HepG2 (cell line): ENCODE results near the gene TANGO2. TPM values are rescaled to one million over a fixed set of nuclear protein-coding genes. Genes with fewer than 3 reads are reported as not detected.

Experiments used
- ATAC-seq: fragments of 200-7000 bp; cut with Tn5 transposase; 3 replicates; pipeline ENCODE4 v1.9.1; 2020; ENCODE audit warnings: mild to moderate bottlenecking, moderate library complexity
- BruUV-seq: library from RNA; stranded (reverse); fragments of 400-500 nt; replicated peaks from 2 replicates; lab custom pipeline; 2021; lab: Mats Ljungman, UMichigan
- CTCF ChIA-PET: fragments of 300-600 bp; formaldehyde crosslinking; extraction: SDS; loops from one replicate; lab custom pipeline; 2021; ENCODE audit warnings: low total read pairs, inconsistent platforms, low intra/inter-chr PET ratio; lab: Yijun Ruan, JAX
- POLR2A ChIA-PET: fragments of 350-600 bp; sonication (Branson Sonifier 250); formaldehyde crosslinking; loops from one replicate; lab custom pipeline; 2020; ENCODE audit warnings: antibody characterized with exemption, inconsistent platforms; lab: Yijun Ruan, JAX
- DNase-seq: peaks from one replicate; pipeline ENCODE4 v3.0.0-alpha.2; 2015; ENCODE audit warnings: low spot score
- FAIRE-seq: peaks from 3 replicates; lab custom pipeline; 2011; peaks lifted over from hg19 to GRCh38; lab: Jason Lieb, UNC
- H2AFZ ChIP-seq: one replicate; pipeline ENCODE4 v1.6.1; 2011; ENCODE audit warnings: low read length, inconsistent platforms
- H3K27ac ChIP-seq: fragments of 300-600 bp; 3 replicates; pipeline ENCODE4 v1.8.0; 2011; ENCODE audit warnings: mixed run types, mild to moderate bottlenecking, mixed read lengths, low read length, inconsistent platforms; ENCODE audit not compliant: insufficient read depth; ENCODE audit errors: extremely low read length
- H3K27me3 ChIP-seq, 2 experiments: fragments of 200-600 bp in 1 of 2; 2 replicates in 1 of 2; 3 replicates in 1 of 2; pipeline versions ENCODE4 v1.6.0 to v1.8.0; 2011; ENCODE audit warnings: low read length in 2 of 2, mild to moderate bottlenecking in 2 of 2, moderate library complexity in 2 of 2, inconsistent platforms in 1 of 2; ENCODE audit not compliant: insufficient read depth in 2 of 2, control insufficient read depth in 1 of 2
- H3K36me3 ChIP-seq, 2 experiments: fragments of 200-600 bp in 1 of 2; replicated peaks in 1 of 2; 2 replicates in 1 of 2; 3 replicates in 1 of 2; pipeline versions ENCODE4 v1.5.1 to v1.8.0; 2011; ENCODE audit warnings: low read length in 2 of 2, inconsistent platforms in 1 of 2; ENCODE audit not compliant: insufficient read depth in 2 of 2, control insufficient read depth in 1 of 2
- H3K4me1 ChIP-seq: 2 replicates; pipeline ENCODE4 v1.5.1; 2012; ENCODE audit warnings: low read length, inconsistent platforms; ENCODE audit not compliant: insufficient read depth
- H3K4me2 ChIP-seq: 2 replicates; pipeline ENCODE4 v1.6.0; 2011; ENCODE audit warnings: low read depth, low read length, inconsistent platforms
- H3K4me3 ChIP-seq, 3 experiments: fragments of 200-600 bp in 1 of 3; sonication (generic), shearing (Covaris generic) in 1 of 3; replicated peaks in 1 of 3; 2 replicates each; pipeline ENCODE4 v1.5.1; 2011 to 2016; ENCODE audit warnings: low read length in 3 of 3, inconsistent platforms in 2 of 3, low read depth in 2 of 3, mild to moderate bottlenecking in 2 of 3, control low read depth in 1 of 3, mixed read lengths in 1 of 3; ENCODE audit not compliant: insufficient read depth in 1 of 3
- H3K79me2 ChIP-seq: one replicate; pipeline ENCODE4 v1.6.1; 2011; ENCODE audit warnings: low read length, inconsistent platforms; ENCODE audit not compliant: insufficient read depth
- H3K9ac ChIP-seq: 2 replicates; pipeline ENCODE4 v1.6.0; 2011; ENCODE audit warnings: mild to moderate bottlenecking, low read depth, low read length, inconsistent platforms; ENCODE audit not compliant: insufficient read depth
- H3K9me3 ChIP-seq: 2 replicates; pipeline ENCODE4 v1.5.1; 2012; ENCODE audit warnings: mild to moderate bottlenecking, low read length
- H4K20me1 ChIP-seq: 2 replicates; pipeline ENCODE4 v1.6.0; 2011; ENCODE audit warnings: inconsistent platforms, mild to moderate bottlenecking, low read length, moderate library complexity; ENCODE audit not compliant: insufficient read depth
- NR2F2 ChIP-seq: IDR thresholded peaks from 2 replicates; pipeline ENCODE4 v1.6.1; 2012; ENCODE audit warnings: low read depth, inconsistent platforms, borderline replicate concordance
- SMARCC2 ChIP-seq: fragments of 450-650 bp; IDR thresholded peaks from 2 replicates; pipeline ENCODE4 v1.6.1; 2017; ENCODE audit warnings: antibody characterized with exemption, mild to moderate bottlenecking
- SP2 ChIP-seq: sonication (generic); formaldehyde crosslinking; IDR thresholded peaks from 2 replicates; pipeline ENCODE4 v1.5.1; 2020; ENCODE audit warnings: mild to moderate bottlenecking, missing genetic modification reagents
- ZBTB46 ChIP-seq: sonication (generic); formaldehyde crosslinking; IDR thresholded peaks from 2 replicates; pipeline ENCODE4 v1.4.0; 2020; ENCODE audit warnings: mild to moderate bottlenecking, missing genetic modification reagents, borderline replicate concordance
- ZNF770 ChIP-seq: sonication (generic); formaldehyde crosslinking; IDR thresholded peaks from 2 replicates; pipeline ENCODE4 v1.5.0; 2020; ENCODE audit warnings: mild to moderate bottlenecking, missing genetic modification reagents
- WGBS: methylation state at CpG from one replicate; pipeline ENCODE4 v1.1.6; 2017; ENCODE audit warnings: low lambda C conversion rate; 5-methylcytosine and 5-hydroxymethylcytosine counted together
- in situ Hi-C: cut with HindIII; loops from 2 replicates; pipeline ENCODE4 v1.10.0; 2017; ENCODE audit warnings: low pct_unique_long_range_greater_than_20kb; ENCODE audit not compliant: extremely low pct_ligation_motif_present
- intact Hi-C: fragments of 100-400 bp; cut with micrococcal nuclease; formaldehyde crosslinking; loops from one replicate; pipeline ENCODE4 v1.10.0; 2022; ENCODE audit not compliant: unreplicated experiment
- polyA plus RNA-seq, 8 experiments: library from polyadenylated mRNA; depleted of rRNA in 3 of 8; stranded (reverse) in 7 of 8; unstranded in 1 of 8; fragments of >200 nt; fragmentation: Illumina TruSeq in 4 of 8; extraction: Trizol in 4 of 8; gene quantifications; 2 replicates each; pipeline versions ENCODE4 v1.2.1 to v1.2.3, GENCODE V29; 2011 to 2016; ENCODE audit warnings: low read depth in 4 of 8, missing spikeins in 1 of 8, mixed read lengths in 1 of 8; ENCODE audit not compliant: insufficient read depth in 1 of 8
- total RNA-seq, 5 experiments: library from RNA; depleted of rRNA; stranded (reverse); fragments of >200 nt; fragmentation: Illumina TruSeq; extraction: Trizol; gene quantifications; 2 replicates each; pipeline ENCODE4 v1.2.3, GENCODE V29; 2016; ENCODE audit warnings: low read depth in 1 of 5

TANGO2 gene
- total and polyA plus RNA-seq, 2 of the 13 experiments (the other 11 are each of a cell fraction or from before 2014, with no cell fraction given), result 12.9 to 14.8 TPM

GRCh38 chr22:20008221-20008995, 12.5 kb upstream of the TANGO2 start:
- Histone ChIP-seq H4K20me1 (no peaks in the 10 kb centered on the region), H3K4me1 (peaks cover 33% of the 10 kb centered on the region), H3K4me3 (no peak overlapping the region), H3K36me3 (peaks cover 0 to 7% of the 10 kb centered on the region in 2 experiments; a peak in 2 of 5 replicates), H3K27me3 (no peaks in the 10 kb centered on the region), H3K79me2 (peaks cover 10% of the 10 kb centered on the region), H2AFZ (no peak overlapping the region), H3K4me2 (no peak overlapping the region), H3K9ac (no peak overlapping the region), H3K27ac (no peak overlapping the region), H3K9me3 (peaks cover 12% of the 10 kb centered on the region)
- CTCF ChIA-PET, result no interaction called here
- 100% methylated on average over 8 of the region's 11 CpGs for WGBS
- intact Hi-C loops (no loop called here), in situ Hi-C loops (no loop called here)
- FAIRE-seq (no peak), DNase-seq (no peak), ATAC-seq (no peak)
- POLR2A ChIA-PET, result no interaction called here
- BruUV-seq, result no TSS peak
- TF ChIP-seq NR2F2 (no peak), ZBTB46 (no peak)

GRCh38 chr22:20009018-20009491, 11.9 kb upstream of the TANGO2 start:
- WGBS, result 100% methylated on average over 3 of the region's 9 CpGs
- no peak overlapping the region for H3K4me3 ChIP-seq
- H3K79me2 ChIP-seq, result peaks cover 7% of the 10 kb centered on the region
- CTCF ChIA-PET, result no interaction called here
- H3K4me1 ChIP-seq, result peaks cover 39% of the 10 kb centered on the region
- H3K27ac ChIP-seq, result no peak overlapping the region
- TF ChIP-seq ZNF770 (no peak), SP2 (CRISPR knock-in tag) (no peak), SMARCC2 (no peak)
- peaks cover 0 to 7% of the 10 kb centered on the region in 2 experiments; a peak in 2 of 5 replicates for H3K36me3 ChIP-seq
- FAIRE-seq (no peak), ATAC-seq (no peak), DNase-seq (no peak)
- no peak overlapping the region for H3K4me2 ChIP-seq
- H3K9me3 ChIP-seq, result peaks cover 7% of the 10 kb centered on the region
- BruUV-seq, result no TSS peak
- H4K20me1 ChIP-seq, result no peaks in the 10 kb centered on the region
- intact Hi-C loops, result no loop called here
- no peak overlapping the region for H2AFZ ChIP-seq
- POLR2A ChIA-PET, result no interaction called here
- no peak overlapping the region for H3K9ac ChIP-seq
- in situ Hi-C loops, result no loop called here
- no peaks in the 10 kb centered on the region for H3K27me3 ChIP-seq
